RWPE2 (cell line): Measurements from ENCODE around the gene AOPEP.

ENCODE experiments used
- ATAC-seq: fragments of 200-7000 bp; cut with Tn5 transposase; 3 replicates; pipeline ENCODE4 v1.9.1; 2021; ENCODE audit warnings: low read depth
- DNase-seq: peaks from one replicate; pipeline ENCODE4 v3.0.0-alpha.2; 2020; ENCODE audit warnings: low spot score
- H3K27ac ChIP-seq: fragments of 450-650 bp; 2 replicates; pipeline ENCODE4 v1.5.1; 2017; ENCODE audit warnings: mild to moderate bottlenecking; ENCODE audit not compliant: poor library complexity, severe bottlenecking
- H3K27me3 ChIP-seq: fragments of 250-450 bp; sonication (Bioruptor Pico); 2 replicates; pipeline ENCODE4 v1.5.1; 2021; ENCODE audit warnings: mild to moderate bottlenecking, moderate library complexity; ENCODE audit not compliant: insufficient read depth, poor library complexity, severe bottlenecking
- H3K36me3 ChIP-seq: fragments of 250-450 bp; sonication (Bioruptor Pico); 2 replicates; pipeline ENCODE4 v1.5.1; 2020; ENCODE audit warnings: low read depth, mild to moderate bottlenecking, moderate library complexity
- H3K4me1 ChIP-seq: fragments of 250-450 bp; sonication (Bioruptor Pico); 2 replicates; pipeline ENCODE4 v1.5.1; 2021; ENCODE audit warnings: mild to moderate bottlenecking, moderate library complexity; ENCODE audit not compliant: insufficient read depth, poor library complexity, severe bottlenecking
- H3K4me3 ChIP-seq: fragments of 250-450 bp; sonication (Bioruptor Pico); 2 replicates; pipeline ENCODE4 v1.5.1; 2021; ENCODE audit warnings: mild to moderate bottlenecking, moderate library complexity; ENCODE audit not compliant: severe bottlenecking
- H3K9me3 ChIP-seq: fragments of 250-450 bp; sonication (Bioruptor Pico); 2 replicates; pipeline ENCODE4 v1.5.1; 2021; ENCODE audit warnings: mild to moderate bottlenecking, moderate library complexity; ENCODE audit not compliant: severe bottlenecking
- CTCF ChIP-seq: fragments of 450-650 bp; IDR thresholded peaks from one replicate; pipeline ENCODE4 v1.5.1; 2017; ENCODE audit warnings: mild to moderate bottlenecking, moderate library complexity; ENCODE audit not compliant: poor library complexity, severe bottlenecking

The AOPEP gene

GRCh38 chr9:94932652-94933510 lies 206.4 kb downstream of the AOPEP start:
- Histone ChIP-seq H3K9me3 (no peaks in the 10 kb centered on the region), H3K27me3 (no peaks in the 10 kb centered on the region)

GRCh38 chr9:94933511-94933828 lies 207.0 kb downstream of the AOPEP start:
- Histone ChIP-seq H3K27me3 (no peaks in the 10 kb centered on the region), H3K4me3 (no peak overlapping the region), H3K4me1 (peaks cover 24% of the 10 kb centered on the region), H3K36me3 (no peaks in the 10 kb centered on the region), H3K9me3 (no peaks in the 10 kb centered on the region), H3K27ac (no peak overlapping the region)
- DNase-seq (no peak), ATAC-seq (no peak)
- no peak for TF ChIP-seq CTCF

More at GRCh38 chr9:94932652-94933510, 206.4 kb downstream of the AOPEP start:
- peaks cover 20% of the 10 kb centered on the region for H3K4me1 ChIP-seq
- ATAC-seq (no peak), DNase-seq (no peak)
- no peak for TF ChIP-seq CTCF
- no peak overlapping the region for H3K4me3 ChIP-seq
- H3K36me3 ChIP-seq: no peaks in the 10 kb centered on the region
- H3K27ac ChIP-seq: no peak overlapping the region

- DNase-seq (no peak), ATAC-seq (no peak)
- Histone ChIP-seq H3K27ac (no peak overlapping the region), H3K4me1 (peaks cover 13% of the 10 kb centered on the region), H3K36me3 (no peaks in the 10 kb centered on the region), H3K27me3 (no peaks in the 10 kb centered on the region), H3K4me3 (no peak overlapping the region), H3K9me3 (no peaks in the 10 kb centered on the region)
- no peak for TF ChIP-seq CTCF
Measured at GRCh38 chr9:94934816-94935328, 208.4 kb downstream of the AOPEP start.

- TF ChIP-seq CTCF: no peak
- Histone ChIP-seq H3K27ac (no peak overlapping the region), H3K4me1 (peaks cover 13% of the 10 kb centered on the region), H3K36me3 (no peaks in the 10 kb centered on the region), H3K4me3 (no peak overlapping the region), H3K27me3 (no peaks in the 10 kb centered on the region), H3K9me3 (no peaks in the 10 kb centered on the region)
- DNase-seq (no peak), ATAC-seq (no peak)
Measured at GRCh38 chr9:94935396-94935795, 208.9 kb downstream of the AOPEP start.

- H3K9me3 ChIP-seq: no peaks in the 10 kb centered on the region
- no peaks in the 10 kb centered on the region for H3K27me3 ChIP-seq
- H3K4me3 ChIP-seq: no peak overlapping the region
- ATAC-seq (no peak), DNase-seq (no peak)
- no peaks in the 10 kb centered on the region for H3K36me3 ChIP-seq
- H3K4me1 ChIP-seq: peaks cover 17% of the 10 kb centered on the region
- no peak overlapping the region for H3K27ac ChIP-seq
- TF ChIP-seq CTCF: no peak
Measured at GRCh38 chr9:94936419-94936818, 209.9 kb downstream of the AOPEP start.
